ENCODE results near the gene PIP4K2C.
"Not testable (repeated sequence)": the region's sequence is repeated elsewhere in the genome, so short reads cannot be mapped to it uniquely, and the experiment has no call there.

Gene PIP4K2C

GRCh38 chr12:57638096-57638495, 47.1 kb downstream of the PIP4K2C start:
- H3K9ac ChIP-seq (ENCODE audit: low read length), result no peak overlapping the region
- H3K9me3 ChIP-seq (ENCODE audit: control insufficient read depth, low read length), result no peaks in the 10 kb centered on the region
- H3K4me3 ChIP-seq (ENCODE audit: low read length), result no peak overlapping the region
- peaks cover 45% of the 10 kb centered on the region for H3K27me3 ChIP-seq (replicated peaks; ENCODE audit: control insufficient read depth, insufficient read depth, low read length)
- no peak for DNase-seq (ENCODE audit: low read depth)
- H3K4me1 ChIP-seq (ENCODE audit: control insufficient read depth, insufficient read depth, low read length), result peaks cover 5% of the 10 kb centered on the region
- H3K36me3 ChIP-seq (ENCODE audit: control insufficient read depth, insufficient read depth, low read length, severe bottlenecking), result no peaks in the 10 kb centered on the region

- H3K36me3 ChIP-seq (ENCODE audit: control insufficient read depth, insufficient read depth, low read length, severe bottlenecking), result no peaks in the 10 kb centered on the region
- DNase-seq (ENCODE audit: low read depth), result no peak
- H3K27me3 ChIP-seq (replicated peaks; ENCODE audit: control insufficient read depth, insufficient read depth, low read length), result peaks cover 45% of the 10 kb centered on the region
- H3K9me3 ChIP-seq (ENCODE audit: control insufficient read depth, low read length), result peaks cover 7% of the 10 kb centered on the region
- H3K9ac ChIP-seq (ENCODE audit: low read length), result no peak overlapping the region
- no peak overlapping the region for H3K4me3 ChIP-seq (ENCODE audit: low read length)
- H3K4me1 ChIP-seq (ENCODE audit: control insufficient read depth, insufficient read depth, low read length), result peaks cover 5% of the 10 kb centered on the region
Observed at GRCh38 chr12:57640175-57641042, 49.4 kb downstream of the PIP4K2C start.

- H3K9me3 ChIP-seq (ENCODE audit: control insufficient read depth, low read length), result peaks cover 13% of the 10 kb centered on the region
- H3K9ac ChIP-seq (ENCODE audit: low read length), result no peak overlapping the region
- DNase-seq (ENCODE audit: low read depth), result no peak
- H3K4me1 ChIP-seq (ENCODE audit: control insufficient read depth, insufficient read depth, low read length), result peaks cover 5% of the 10 kb centered on the region
- no peak overlapping the region for H3K4me3 ChIP-seq (ENCODE audit: low read length)
- no peaks in the 10 kb centered on the region for H3K36me3 ChIP-seq (ENCODE audit: control insufficient read depth, insufficient read depth, low read length, severe bottlenecking)
- peaks cover 45% of the 10 kb centered on the region for H3K27me3 ChIP-seq (replicated peaks; ENCODE audit: control insufficient read depth, insufficient read depth, low read length)
Observed at GRCh38 chr12:57641699-57642442, 50.9 kb downstream of the PIP4K2C start.

GRCh38 chr12:57645990-57646658, 55.1 kb downstream of the PIP4K2C start:
- not testable (repeated sequence) for H3K4me3 ChIP-seq (ENCODE audit: low read length); H3K9ac ChIP-seq (ENCODE audit: low read length); DNase-seq (ENCODE audit: low read depth); H3K36me3 ChIP-seq (ENCODE audit: control insufficient read depth, insufficient read depth, low read length, severe bottlenecking); H3K4me1 ChIP-seq (ENCODE audit: control insufficient read depth, insufficient read depth, low read length)
- Histone ChIP-seq H3K27me3 (replicated peaks; ENCODE audit: control insufficient read depth, insufficient read depth, low read length) (peaks cover 16% of the 10 kb centered on the region), H3K9me3 (ENCODE audit: control insufficient read depth, low read length) (peaks cover 13% of the 10 kb centered on the region)

GRCh38 chr12:57646659-57647049, 55.7 kb downstream of the PIP4K2C start:
- DNase-seq (ENCODE audit: low read depth); H3K4me3 ChIP-seq (ENCODE audit: low read length); H3K9ac ChIP-seq (ENCODE audit: low read length); H3K4me1 ChIP-seq (ENCODE audit: control insufficient read depth, insufficient read depth, low read length); H3K36me3 ChIP-seq (ENCODE audit: control insufficient read depth, insufficient read depth, low read length, severe bottlenecking): not testable (repeated sequence)
- H3K9me3 ChIP-seq (ENCODE audit: control insufficient read depth, low read length), result peaks cover 13% of the 10 kb centered on the region
- peaks cover 10% of the 10 kb centered on the region for H3K27me3 ChIP-seq (replicated peaks; ENCODE audit: control insufficient read depth, insufficient read depth, low read length)

Measured in adipocyte (in vitro differentiated cells).